Ovary (tissue), 9 donors: ENCODE measurements around the gene RGS17. TPM values are rescaled to one million over a fixed set of nuclear protein-coding genes. Genes with fewer than 3 reads are reported as not detected.

Experiments
- DNase-seq, 5 donors: peaks; one replicate each; pipeline ENCODE4 v3.0.0-alpha.2; 2019 to 2020
- H3K27ac ChIP-seq, 2 donors: fragments of 200-600 bp; one replicate each; pipeline versions ENCODE4 v1.5.1 to v1.8.0; 2019 to 2022
- H3K27me3 ChIP-seq: fragments of 200-600 bp; one replicate; pipeline ENCODE4 v1.8.0; 2022
- H3K36me3 ChIP-seq: fragments of 200-600 bp; sonication (generic); one replicate; pipeline ENCODE4 v1.5.1; 2019
- H3K4me1 ChIP-seq: one replicate; pipeline ENCODE4 v1.8.1; 2013; ENCODE audit warnings: mild to moderate bottlenecking, moderate library complexity; ENCODE audit not compliant: insufficient read depth
- H3K4me3 ChIP-seq: fragments of 200-600 bp; sonication (generic); one replicate; pipeline ENCODE4 v1.5.1; 2017
- H3K9me3 ChIP-seq, 2 donors: fragments of 200-600 bp in 1 of 2; sonication (generic) in 1 of 2; one replicate each; pipeline versions ENCODE4 v1.5.1 to v1.8.1; 2013 to 2019; ENCODE audit warnings: mild to moderate bottlenecking in 1 of 2, moderate library complexity in 1 of 2
- CTCF ChIP-seq, 3 donors: fragments of 450-650 bp in 2 of 3; fragments of 200-600 bp in 1 of 3; IDR thresholded peaks; one replicate each; pipeline versions ENCODE4 v1.5.1 to v1.8.0; 2016 to 2022; ENCODE audit warnings: antibody characterized with exemption in 3 of 3, mild to moderate bottlenecking in 1 of 3
- EP300 ChIP-seq: sonication (generic); formaldehyde crosslinking; IDR thresholded peaks from one replicate; pipeline ENCODE4 v1.6.1; 2017; ENCODE audit warnings: antibody characterized with exemption
- POLR2A ChIP-seq: fragments of 450-650 bp; IDR thresholded peaks from one replicate; pipeline ENCODE4 v1.6.1; 2017; ENCODE audit warnings: antibody characterized with exemption, mild to moderate bottlenecking, moderate library complexity
- WGBS, 3 donors: extraction: QIAGEN DNeasy Blood & Tissue Kit in 1 of 3; methylation state at CpG; one replicate each; pipeline versions ENCODE4 v1.1.5 to v1.1.7; 2013 to 2017; 5-methylcytosine and 5-hydroxymethylcytosine counted together
- intact Hi-C, 4 donors: fragments of 100-400 bp; cut with DNase I; formaldehyde crosslinking; loops; one replicate each; pipeline versions ENCODE4 v1.11.0 to v1.15.1; 2022 to 2023
- polyA plus RNA-seq, 2 donors: library from polyadenylated mRNA; stranded (reverse); fragments of 200-250 nt in 1 of 2; fragments of 350-450 nt in 1 of 2; fragmentation: Illumina TruSeq in 1 of 2; extraction: RNeasy Lipid Tissue Mini Kit (QIAGEN cat#74804) in 1 of 2; gene quantifications; one replicate each; pipeline ENCODE4 v1.2.3, GENCODE V29; 2013 to 2014
- total RNA-seq, 7 donors: library from RNA; depleted of rRNA in 2 of 7; stranded (reverse); fragments of >200 nt in 2 of 7; fragmentation: NEBNext Ultra II Directional in 3 of 7; extraction: Animal tissue kit (Norgen Biotek cat#: 25700) in 3 of 7; gene quantifications; one replicate each; pipeline versions ENCODE4 v1.1.0 to v1.2.4, GENCODE V29; 2016 to 2023
- donor health status: DM: no; HTN: no; CAD: no; lungs with moderate emphysema.
- donor health status: DM: no; HTN: no; CAD: no.
- donor health status: Bipolar disorder and iron deficiency.
- donor health status: DM: yes; HTN: yes; CAD: no.
- donor health status: DM: no; HTN: no; CAD: no.
- donor health status: DM: yes; HTN: yes; CAD: no.

Gene RGS17
- total and polyA plus RNA-seq, 9 donors, result 0.30 to 0.95 (median 0.46) TPM

GRCh38 chr6:152982904-152983636 is 148.0 kb downstream of the RGS17 start, which contains the start of gene FBXO5:
Gene FBXO5 (minus strand): TSS chr6:152983041. CDS start chr6:152982959, 82 bp downstream.
- intact Hi-C loops, result loop anchor here in 1 of 4 donors (2.0 kb wide), 1 partner anchor 20 kb away; the partner anchor contains the start of gene MTRF1L
- TF ChIP-seq EP300 (peak; percentile 82), CTCF (IDR thresholded peaks at IDR 0.05) (no peak), POLR2A (peak; percentile 39)
- Histone ChIP-seq H3K27me3 (no peaks in the 10 kb centered on the region), H3K4me1 (peaks cover 5% of the 10 kb centered on the region), H3K36me3 (no peaks in the 10 kb centered on the region), H3K4me3 (peak within 1 kb of the TSS; percentile 74), H3K9me3 (no peaks in the 10 kb centered on the region), H3K27ac (peak within 1 kb of the TSS; percentile 61 to 88)
- 0 to 1% (median 0%) methylated on average over 64 to 66 of the region's 66 CpGs for WGBS, 3 donors
- DNase-seq, result peak; percentile 97 to 99 (median 97)

- H3K36me3 ChIP-seq, result no peaks in the 10 kb centered on the region
- intact Hi-C loops, result loop anchor here in 1 of 4 donors (2.0 kb wide), 1 partner anchor 21 kb away; the partner anchor contains the start of gene MTRF1L
- no peak overlapping the region for H3K27ac ChIP-seq
- TF ChIP-seq CTCF (IDR thresholded peaks at IDR 0.05) (no peak), EP300 (no peak), POLR2A (no peak)
- 2 to 4% (median 4%) methylated on average over 62 to 71 of the region's 71 CpGs for WGBS, 3 donors
- DNase-seq, result peak; percentile 18 to 71 (median 64)
- H3K9me3 ChIP-seq, result no peaks in the 10 kb centered on the region
- no peaks in the 10 kb centered on the region for H3K27me3 ChIP-seq
- H3K4me3 ChIP-seq, result peak overlapping the region; percentile 74
- peaks cover 5% of the 10 kb centered on the region for H3K4me1 ChIP-seq
Observed at GRCh38 chr6:152981989-152982903, 148.8 kb downstream of the RGS17 start.

- TF ChIP-seq EP300 (no peak), POLR2A (no peak), CTCF (IDR thresholded peaks at IDR 0.05) (no peak)
- no peak overlapping the region for H3K27ac ChIP-seq
- no peaks in the 10 kb centered on the region for H3K27me3 ChIP-seq
- no peaks in the 10 kb centered on the region for H3K36me3 ChIP-seq
- DNase-seq, result no peak
- no peaks in the 10 kb centered on the region for H3K9me3 ChIP-seq
- intact Hi-C loops, result no loop called here
- no peak overlapping the region for H3K4me3 ChIP-seq
- H3K4me1 ChIP-seq, result peaks cover 5% of the 10 kb centered on the region
- 42 to 50% (median 44%) methylated on average over 2 of the region's 2 CpGs for WGBS, 3 donors
Observed at GRCh38 chr6:152981219-152981618, 149.9 kb downstream of the RGS17 start.

GRCh38 chr6:152980656-152981055 is 150.4 kb downstream of the RGS17 start:
- Histone ChIP-seq H3K36me3 (no peaks in the 10 kb centered on the region), H3K27ac (no peak overlapping the region), H3K4me3 (no peak overlapping the region), H3K4me1 (peaks cover 5% of the 10 kb centered on the region), H3K27me3 (no peaks in the 10 kb centered on the region), H3K9me3 (no peaks in the 10 kb centered on the region)
- intact Hi-C loops, result no loop called here
- TF ChIP-seq CTCF (IDR thresholded peaks at IDR 0.05) (no peak), EP300 (no peak), POLR2A (no peak)
- no peak for DNase-seq
- WGBS, 3 donors, result 53 to 63% (median 62%) methylated on average over 1 of the region's 1 CpG
